Hepatocyte (in vitro differentiated cells): ENCODE measurements around the gene SMIM44. TPM values are rescaled to one million over a fixed set of nuclear protein-coding genes. Genes with fewer than 3 reads are reported as not detected.

ENCODE experiments used
- DNase-seq: peaks from one replicate; pipeline ENCODE4 v3.0.0-alpha.2; 2016; ENCODE audit warnings: low spot score
- H2AFZ ChIP-seq: fragments of 200-600 bp; sonication (generic); 2 replicates; pipeline ENCODE4 v1.6.0; 2016; ENCODE audit warnings: antibody characterized with exemption, mild to moderate bottlenecking
- H3K27ac ChIP-seq: fragments of 200-600 bp; sonication (generic); 2 replicates; pipeline ENCODE4 v1.5.1; 2016; ENCODE audit warnings: mild to moderate bottlenecking
- H3K27me3 ChIP-seq: fragments of 200-600 bp; sonication (generic); 2 replicates; pipeline ENCODE4 v1.6.1; 2016
- H3K36me3 ChIP-seq: fragments of 200-600 bp; sonication (generic); replicated peaks from 2 replicates; pipeline ENCODE4 v1.5.1; 2016; ENCODE audit warnings: low read depth; ENCODE audit not compliant: insufficient read depth
- H3K4me1 ChIP-seq: fragments of 200-600 bp; sonication (generic); 2 replicates; pipeline ENCODE4 v1.5.1; 2016; ENCODE audit warnings: mild to moderate bottlenecking, moderate library complexity; ENCODE audit not compliant: insufficient read depth
- H3K4me2 ChIP-seq: fragments of 200-600 bp; sonication (generic); 2 replicates; pipeline ENCODE4 v1.6.0; 2016
- H3K4me3 ChIP-seq: fragments of 200-600 bp; sonication (generic); 2 replicates; pipeline ENCODE4 v1.5.1; 2016; ENCODE audit warnings: mild to moderate bottlenecking
- H3K79me2 ChIP-seq: fragments of 200-600 bp; sonication (generic); 2 replicates; pipeline ENCODE4 v1.6.0; 2017; ENCODE audit warnings: mild to moderate bottlenecking
- H3K9me2 ChIP-seq: fragments of 200-600 bp; sonication (generic); replicated peaks from 2 replicates; pipeline ENCODE4 v1.6.0; 2017; ENCODE audit warnings: mild to moderate bottlenecking; ENCODE audit not compliant: insufficient read depth
- H3K9me3 ChIP-seq: fragments of 200-600 bp; sonication (generic); 2 replicates; pipeline ENCODE4 v1.5.1; 2016; ENCODE audit warnings: low read depth, mild to moderate bottlenecking
- H4K20me1 ChIP-seq: fragments of 200-600 bp; sonication (generic); 2 replicates; pipeline ENCODE4 v1.6.0; 2016; ENCODE audit warnings: mild to moderate bottlenecking; ENCODE audit not compliant: insufficient read depth, poor library complexity, severe bottlenecking
- CTCF ChIP-seq: fragments of 200-600 bp; sonication (generic); IDR thresholded peaks from 2 replicates; pipeline ENCODE4 v1.5.1; 2016; ENCODE audit warnings: antibody characterized with exemption, mild to moderate bottlenecking; ENCODE audit not compliant: poor library complexity
- EZH2 ChIP-seq: fragments of 200-600 bp; sonication (generic); IDR thresholded peaks from 2 replicates; pipeline ENCODE4 v1.6.1; 2016; ENCODE audit warnings: antibody characterized with exemption, mild to moderate bottlenecking, borderline replicate concordance
- EZH2phosphoT487 ChIP-seq: fragments of 200-600 bp; sonication (generic); IDR thresholded peaks from one replicate; pipeline ENCODE4 v1.6.1; 2018; ENCODE audit warnings: antibody characterized with exemption, mild to moderate bottlenecking, low read depth, moderate library complexity; ENCODE audit not compliant: unreplicated experiment, severe bottlenecking
- WGBS: methylation state at CpG from one replicate; pipeline ENCODE4 v1.1.6; 2016; ENCODE audit warnings: low lambda C conversion rate; ENCODE audit errors: missing lambda C conversion rate; 5-methylcytosine and 5-hydroxymethylcytosine counted together
- polyA plus RNA-seq: library from polyadenylated mRNA; unstranded; fragments of >200 nt; fragmentation: Nextera tagmentation; extraction: Ambion mirVana; gene quantifications from 2 replicates; pipeline ENCODE4 v1.2.1, GENCODE V29; 2016
- total RNA-seq: library from RNA; depleted of rRNA; stranded (reverse); fragments of >200 nt; gene quantifications from 2 replicates; pipeline ENCODE4 v1.2.3, GENCODE V29; 2014

SMIM44 gene
- total and polyA plus RNA-seq, 2 experiments from 2014 or later: not detected

DNA sequence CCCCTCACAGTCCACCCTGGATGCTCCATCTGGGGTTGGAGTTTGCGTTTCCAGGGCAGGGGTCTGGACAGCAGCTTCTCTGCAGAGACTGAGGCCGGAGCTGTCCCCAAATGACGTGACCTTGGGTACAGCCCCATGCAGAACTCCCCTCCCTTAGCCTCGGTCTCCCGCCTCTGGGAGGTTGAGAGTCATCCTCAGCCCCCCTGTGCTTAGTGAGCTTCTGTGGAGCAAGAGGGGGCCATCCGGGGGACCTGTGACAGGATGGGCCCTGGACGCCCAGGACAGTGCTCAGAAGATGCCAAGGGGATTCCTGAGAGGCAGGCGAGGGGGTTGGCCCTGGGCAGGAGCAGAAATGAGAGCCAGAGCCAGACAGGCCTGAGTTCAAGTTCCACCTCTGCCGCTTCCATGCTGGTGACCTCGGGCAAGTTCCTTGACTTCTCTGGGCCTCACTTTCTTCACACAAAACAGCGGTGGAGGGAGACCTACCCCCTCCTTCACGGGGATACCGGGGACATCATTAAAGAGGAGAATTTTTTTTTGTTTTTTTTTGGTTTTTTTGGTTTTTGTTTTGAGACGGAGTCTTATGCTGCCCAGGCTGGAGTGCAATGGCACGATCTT is 23.2 kb downstream of the SMIM44 start:
- no peak for DNase-seq
- Histone ChIP-seq H4K20me1 (no peaks in the 10 kb centered on the region), H3K27me3 (peaks cover 17% of the 10 kb centered on the region), H3K4me1 (peaks cover 47% of the 10 kb centered on the region), H2AFZ (no peak overlapping the region), H3K4me3 (no peak overlapping the region), H3K36me3 (no peaks in the 10 kb centered on the region), H3K27ac (peak overlapping the region; percentile 67), H3K9me3 (no peaks in the 10 kb centered on the region), H3K79me2 (no peaks in the 10 kb centered on the region), H3K9me2 (no peaks in the 10 kb centered on the region), H3K4me2 (no peak overlapping the region)
- TF ChIP-seq CTCF: no peak
- no peak for TF ChIP-seq EZH2
- TF ChIP-seq EZH2phosphoT487: no peak
- 85% methylated on average over 15 of the region's 15 CpGs for WGBS

DNA sequence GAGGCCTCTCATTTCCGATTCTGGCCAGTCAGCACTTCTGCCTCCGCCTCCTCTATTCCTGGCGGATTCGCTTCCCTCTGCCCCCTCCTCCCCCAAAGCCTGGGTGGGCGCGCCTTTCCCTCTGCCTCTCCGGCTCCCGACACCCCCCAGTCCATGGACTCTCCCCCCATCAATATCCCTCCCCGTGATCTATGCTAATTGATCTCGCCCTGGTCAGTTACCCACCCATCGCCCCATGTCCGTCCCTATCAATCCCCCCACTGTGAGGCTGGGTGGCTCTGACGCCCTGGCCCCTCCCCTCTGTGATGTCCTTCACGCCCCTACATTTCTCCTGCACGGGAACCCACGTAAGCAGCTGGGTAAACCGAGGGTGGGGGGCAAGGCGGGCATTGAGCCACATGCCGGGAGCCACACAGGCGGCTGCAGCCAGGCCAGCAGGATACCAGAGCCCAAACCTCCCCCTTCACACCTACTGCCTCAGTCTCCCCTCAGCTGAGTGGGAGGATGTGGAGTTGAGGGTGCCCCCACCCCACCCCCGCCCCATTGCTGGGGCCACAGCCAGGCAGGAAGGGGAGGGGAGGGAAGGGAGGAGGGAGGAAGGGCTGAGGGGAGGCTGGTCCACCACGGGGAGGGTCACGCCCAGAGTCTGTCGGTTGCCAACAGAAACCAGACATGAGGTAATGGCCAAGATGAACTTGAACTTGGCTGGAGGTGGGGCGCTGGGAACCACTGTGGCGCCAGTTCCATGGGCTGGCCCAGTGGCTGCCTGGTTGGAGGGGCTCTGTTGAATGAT is 24.0 kb downstream of the SMIM44 start:
- H3K4me2 ChIP-seq: peak overlapping the region; percentile 68
- H3K27me3 ChIP-seq: peaks cover 17% of the 10 kb centered on the region
- peak; percentile 85 for DNase-seq
- H2AFZ ChIP-seq: no peak overlapping the region
- no peaks in the 10 kb centered on the region for H3K9me2 ChIP-seq
- no peaks in the 10 kb centered on the region for H3K9me3 ChIP-seq
- no peak overlapping the region for H3K4me3 ChIP-seq
- H3K4me1 ChIP-seq: peaks cover 42% of the 10 kb centered on the region
- no peaks in the 10 kb centered on the region for H3K79me2 ChIP-seq
- H3K36me3 ChIP-seq: no peaks in the 10 kb centered on the region
- H4K20me1 ChIP-seq: no peaks in the 10 kb centered on the region
- WGBS: 15% methylated on average over 15 of the region's 26 CpGs
- H3K27ac ChIP-seq: peak overlapping the region; percentile 87
- TF ChIP-seq EZH2phosphoT487 (no peak), CTCF (no peak), EZH2 (no peak)

- no peaks in the 10 kb centered on the region for H4K20me1 ChIP-seq
- DNase-seq: peak; percentile 48
Measured at GRCh38 chr19:3458229-3459088, 24.8 kb downstream of the SMIM44 start.

More at GRCh38 chr19:3458229-3459088, 24.8 kb downstream of the SMIM44 start:
- TF ChIP-seq EZH2phosphoT487 (no peak), CTCF (no peak), EZH2 (no peak)
- Histone ChIP-seq H3K4me3 (no peak overlapping the region), H3K79me2 (no peaks in the 10 kb centered on the region), H3K36me3 (no peaks in the 10 kb centered on the region), H2AFZ (no peak overlapping the region), H3K9me2 (no peaks in the 10 kb centered on the region), H3K9me3 (no peaks in the 10 kb centered on the region), H3K4me1 (peaks cover 34% of the 10 kb centered on the region), H3K27ac (peak overlapping the region; percentile 87), H3K4me2 (peak overlapping the region; percentile 68), H3K27me3 (peaks cover 10% of the 10 kb centered on the region)
- 24% methylated on average over 14 of the region's 19 CpGs for WGBS
